ENCODE results near the gene FRMD8. TPM values are rescaled to one million over a fixed set of nuclear protein-coding genes. Genes with fewer than 3 reads are reported as not detected.

Gene FRMD8
- total RNA-seq, 1 donor from 2014 or later: 8.4 TPM

GRCh38 chr11:65363770-65364169, 22.7 kb upstream of the FRMD8 start:
- H3K36me3 ChIP-seq: no peaks in the 10 kb centered on the region
- H3K4me3 ChIP-seq: no peak overlapping the region
- DNase-seq: no peak
- intact Hi-C loops (cut with micrococcal nuclease): no loop called here
- no peak overlapping the region for H3K27ac ChIP-seq (replicated peaks)
- H3K9me3 ChIP-seq (replicated peaks): no peaks in the 10 kb centered on the region
- TF ChIP-seq CTCF (IDR thresholded peaks at IDR 0.05; ENCODE audit: borderline replicate concordance): no peak
- peaks cover 24% of the 10 kb centered on the region for H3K4me1 ChIP-seq
- no peaks in the 10 kb centered on the region for H3K27me3 ChIP-seq (ENCODE audit: low read depth)

- no peak for DNase-seq
- peak; percentile 83 for TF ChIP-seq CTCF (IDR thresholded peaks at IDR 0.05; ENCODE audit: borderline replicate concordance)
- intact Hi-C loops (cut with micrococcal nuclease): no loop called here
- H3K27ac ChIP-seq (replicated peaks): peak overlapping the region; percentile 83
- H3K36me3 ChIP-seq: no peaks in the 10 kb centered on the region
- H3K27me3 ChIP-seq (ENCODE audit: low read depth): no peaks in the 10 kb centered on the region
- no peak overlapping the region for H3K4me3 ChIP-seq
- H3K9me3 ChIP-seq (replicated peaks): no peaks in the 10 kb centered on the region
- H3K4me1 ChIP-seq: peaks cover 28% of the 10 kb centered on the region
These were observed 20.1 kb upstream of the FRMD8 start for GRCh38 chr11:65366340-65366773.

GRCh38 chr11:65370659-65371049, 15.8 kb upstream of the FRMD8 start:
- Histone ChIP-seq H3K36me3 (no peaks in the 10 kb centered on the region), H3K4me1 (peaks cover 40% of the 10 kb centered on the region), H3K9me3 (replicated peaks) (no peaks in the 10 kb centered on the region), H3K27ac (replicated peaks) (peak overlapping the region; percentile 89), H3K4me3 (no peak overlapping the region), H3K27me3 (ENCODE audit: low read depth) (no peaks in the 10 kb centered on the region)
- intact Hi-C loops (cut with micrococcal nuclease): loop anchor here (5.0 kb wide), 1 partner anchor 147 kb away; no protein-coding TSS in a partner anchor
- no peak for TF ChIP-seq CTCF (IDR thresholded peaks at IDR 0.05; ENCODE audit: borderline replicate concordance)
- no peak for DNase-seq

DNA sequence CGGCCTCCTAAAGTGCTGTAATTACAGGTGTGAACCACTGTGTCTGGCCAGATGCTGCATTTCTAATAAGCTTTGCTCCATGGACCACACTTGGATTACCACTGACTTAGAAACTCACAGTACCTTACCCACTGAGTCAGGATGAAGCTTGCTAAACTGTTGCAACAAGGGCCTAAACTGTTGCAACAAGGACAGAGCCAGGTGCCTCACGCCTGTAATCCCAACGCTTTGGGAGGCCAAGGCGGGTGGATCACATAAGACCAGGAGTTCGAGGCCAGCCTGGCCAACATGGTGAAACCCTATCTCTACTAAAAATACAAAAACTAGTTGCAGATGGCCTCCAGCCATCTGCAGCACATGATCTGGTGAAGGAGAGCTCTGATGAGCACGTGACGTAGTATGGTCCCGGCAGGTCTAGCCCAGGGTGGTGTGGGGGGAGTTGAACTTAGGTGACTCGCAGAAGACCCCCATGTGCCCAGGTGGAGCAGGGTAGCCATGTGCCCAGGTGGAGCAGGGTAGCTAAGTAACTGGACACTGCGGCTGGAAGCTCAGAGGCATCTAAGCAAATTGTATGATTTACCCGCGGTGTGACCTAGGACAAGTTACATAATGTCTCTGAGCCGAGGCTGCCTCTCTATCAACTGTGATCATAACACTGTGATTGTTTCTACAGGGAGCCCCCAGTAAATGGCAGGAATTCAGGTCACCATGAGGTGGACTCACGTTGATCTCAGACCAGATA, 12.4 kb upstream of the FRMD8 start:
- H3K36me3 ChIP-seq: no peaks in the 10 kb centered on the region
- H3K9me3 ChIP-seq (replicated peaks): no peaks in the 10 kb centered on the region
- DNase-seq: no peak
- intact Hi-C loops (cut with micrococcal nuclease): loop anchor here (5.0 kb wide), 1 partner anchor 143 kb away; no protein-coding TSS in a partner anchor
- H3K27ac ChIP-seq (replicated peaks): no peak overlapping the region
- H3K4me1 ChIP-seq: peaks cover 34% of the 10 kb centered on the region
- H3K4me3 ChIP-seq: no peak overlapping the region
- no peak for TF ChIP-seq CTCF (IDR thresholded peaks at IDR 0.05; ENCODE audit: borderline replicate concordance)
- H3K27me3 ChIP-seq (ENCODE audit: low read depth): no peaks in the 10 kb centered on the region

- no peak overlapping the region for H3K4me3 ChIP-seq
- no peak for DNase-seq
- no peaks in the 10 kb centered on the region for H3K27me3 ChIP-seq (ENCODE audit: low read depth)
- H3K27ac ChIP-seq (replicated peaks): no peak overlapping the region
- no peaks in the 10 kb centered on the region for H3K36me3 ChIP-seq
- no peaks in the 10 kb centered on the region for H3K9me3 ChIP-seq (replicated peaks)
- peaks cover 34% of the 10 kb centered on the region for H3K4me1 ChIP-seq
- intact Hi-C loops (cut with micrococcal nuclease): no loop called here
- no peak for TF ChIP-seq CTCF (IDR thresholded peaks at IDR 0.05; ENCODE audit: borderline replicate concordance)
These were observed 11.4 kb upstream of the FRMD8 start for GRCh38 chr11:65375012-65375411.
